OCI-LY7 (cell line): Measurements from ENCODE around the gene TREML1. TPM values are rescaled to one million over a fixed set of nuclear protein-coding genes. Genes with fewer than 3 reads are reported as not detected.

ENCODE experiments used
- BruUV-seq: library from RNA; stranded (reverse); fragments of 400-500 nt; replicated peaks from 2 replicates; lab custom pipeline; 2021; lab: Mats Ljungman, UMichigan
- CTCF ChIA-PET: fragments of 300-600 bp; sonication (Branson Sonifier 250); formaldehyde crosslinking; loops from one replicate; lab custom pipeline; 2022; ENCODE audit warnings: antibody characterized with exemption; ENCODE audit not compliant: unreplicated experiment; lab: Charles Lee
- POLR2A ChIA-PET: fragments of 300-600 bp; sonication (Branson Sonifier 250); formaldehyde crosslinking; loops from one replicate; lab custom pipeline; 2022; ENCODE audit warnings: antibody characterized with exemption; lab: Charles Lee
- DNase-seq: peaks from one replicate; pipeline ENCODE4 v3.0.0-alpha.2; 2015; ENCODE audit warnings: low spot score
- H2AFZ ChIP-seq: fragments of 200-600 bp; sonication (generic), shearing (Covaris generic); 2 replicates; pipeline ENCODE4 v1.6.1; 2014; ENCODE audit warnings: mild to moderate bottlenecking, antibody characterized with exemption, low read length, moderate library complexity
- H3K27ac ChIP-seq: fragments of 200-600 bp; sonication (generic); 2 replicates; pipeline ENCODE4 v1.5.1; 2014; ENCODE audit warnings: mixed run types, low read depth, mild to moderate bottlenecking, moderate library complexity, low read length, inconsistent platforms; ENCODE audit not compliant: poor library complexity, severe bottlenecking
- H3K36me3 ChIP-seq: fragments of 200-600 bp; sonication (generic); 2 replicates; pipeline ENCODE4 v1.6.1; 2014; ENCODE audit warnings: mild to moderate bottlenecking, antibody characterized with exemption, low read length, moderate library complexity, mixed read lengths; ENCODE audit not compliant: insufficient read depth
- H3K4me1 ChIP-seq: fragments of 200-600 bp; sonication (generic); 2 replicates; pipeline ENCODE4 v1.5.1; 2014; ENCODE audit warnings: mild to moderate bottlenecking, low read length; ENCODE audit not compliant: insufficient read depth, poor library complexity, severe bottlenecking
- H3K4me2 ChIP-seq: fragments of 200-600 bp; sonication (generic); 2 replicates; pipeline ENCODE4 v1.6.1; 2014; ENCODE audit warnings: mild to moderate bottlenecking, low read length
- H3K4me3 ChIP-seq: fragments of 200-600 bp; sonication (generic); 2 replicates; pipeline ENCODE4 v1.5.1; 2014; ENCODE audit warnings: mild to moderate bottlenecking, low read depth, low read length; ENCODE audit not compliant: poor library complexity, severe bottlenecking
- H3K79me2 ChIP-seq: fragments of 200-600 bp; sonication (generic); 2 replicates; pipeline ENCODE4 v1.6.1; 2016; ENCODE audit warnings: low read depth, mild to moderate bottlenecking, low read length, moderate library complexity, mixed read lengths; ENCODE audit not compliant: insufficient read depth
- H3K9me2 ChIP-seq: fragments of 200-600 bp; sonication (generic); 2 replicates; pipeline ENCODE4 v1.6.1; 2016; ENCODE audit warnings: mild to moderate bottlenecking, low read length, mixed read lengths; ENCODE audit not compliant: insufficient read depth
- H3K9me3 ChIP-seq: fragments of 200-600 bp; sonication (generic); 2 replicates; pipeline ENCODE4 v1.6.1; 2014; ENCODE audit warnings: mild to moderate bottlenecking, mixed run types, low read length, mixed read lengths
- H4K20me1 ChIP-seq: fragments of 200-600 bp; sonication (generic); 2 replicates; pipeline ENCODE4 v1.6.1; 2014; ENCODE audit warnings: mild to moderate bottlenecking, antibody characterized with exemption, low read length, moderate library complexity, mixed read lengths; ENCODE audit not compliant: insufficient read depth
- CTCF ChIP-seq: fragments of 200-600 bp; sonication (generic); conservative IDR thresholded peaks from 2 replicates; pipeline ENCODE4 v1.5.1; 2014; ENCODE audit warnings: mild to moderate bottlenecking, antibody characterized with exemption, low read length, moderate library complexity, mixed read lengths
- EZH2phosphoT487 ChIP-seq: fragments of 200-600 bp; sonication (generic); IDR thresholded peaks from 2 replicates; pipeline ENCODE4 v1.6.1; 2018; ENCODE audit warnings: low read depth, borderline replicate concordance, mild to moderate bottlenecking, mixed run types, antibody characterized with exemption, low read length, moderate library complexity, mixed read lengths
- intact Hi-C: fragments of 100-400 bp; cut with micrococcal nuclease; formaldehyde crosslinking; loops from one replicate; pipeline ENCODE4 v1.10.0; 2022; ENCODE audit not compliant: unreplicated experiment
- total RNA-seq, 2 experiments: library from RNA; depleted of rRNA in 1 of 2; stranded (reverse); fragments of >200 nt in 1 of 2; shearing (Covaris generic) in 1 of 2; gene quantifications; 2 replicates each; pipeline ENCODE4 v1.2.3, GENCODE V29; 2014 to 2022

The TREML1 gene
- total RNA-seq, 2 experiments from 2014 or later: not detected

- TF ChIP-seq EZH2phosphoT487 (no peak), CTCF (no peak)
- no peak for DNase-seq
- Histone ChIP-seq H3K79me2 (no peaks in the 10 kb centered on the region), H3K4me2 (no peak overlapping the region), H3K9me3 (no peaks in the 10 kb centered on the region), H4K20me1 (no peaks in the 10 kb centered on the region), H3K4me1 (no peaks in the 10 kb centered on the region), H2AFZ (no peak overlapping the region), H3K36me3 (no peaks in the 10 kb centered on the region), H3K4me3 (no peak overlapping the region), H3K27ac (no peak overlapping the region), H3K9me2 (no peaks in the 10 kb centered on the region)
- intact Hi-C loops: no loop called here
- BruUV-seq: no TSS peak
- ChIA-PET CTCF (no interaction called here), POLR2A (interaction anchor here (0.5 kb wide), 1 partner anchor 180 kb away, joined by 3 read pairs; no protein-coding TSS in a partner anchor)
These were observed 13.2 kb upstream of the TREML1 start for GRCh38 chr6:41167173-41167963.

GRCh38 chr6:41164551-41165120 is 10.5 kb upstream of the TREML1 start:
- Histone ChIP-seq H3K9me3 (no peaks in the 10 kb centered on the region), H3K79me2 (no peaks in the 10 kb centered on the region), H3K27ac (no peak overlapping the region), H4K20me1 (no peaks in the 10 kb centered on the region), H3K36me3 (no peaks in the 10 kb centered on the region), H3K9me2 (no peaks in the 10 kb centered on the region), H2AFZ (no peak overlapping the region), H3K4me1 (no peaks in the 10 kb centered on the region), H3K4me2 (no peak overlapping the region), H3K4me3 (no peak overlapping the region)
- no TSS peak for BruUV-seq
- TF ChIP-seq EZH2phosphoT487 (no peak), CTCF (no peak)
- CTCF ChIA-PET: no interaction called here
- POLR2A ChIA-PET: interaction anchor here (0.7 kb wide), 1 partner anchor 39 kb away, joined by 4 read pairs; no protein-coding TSS in a partner anchor
- no peak for DNase-seq
- intact Hi-C loops: no loop called here

- Histone ChIP-seq H3K36me3 (no peaks in the 10 kb centered on the region), H3K9me3 (no peaks in the 10 kb centered on the region), H4K20me1 (no peaks in the 10 kb centered on the region), H2AFZ (no peak overlapping the region), H3K27ac (no peak overlapping the region), H3K9me2 (no peaks in the 10 kb centered on the region), H3K79me2 (no peaks in the 10 kb centered on the region), H3K4me1 (no peaks in the 10 kb centered on the region), H3K4me2 (no peak overlapping the region), H3K4me3 (no peak overlapping the region)
- TF ChIP-seq CTCF (no peak), EZH2phosphoT487 (no peak)
- no TSS peak for BruUV-seq
- DNase-seq: no peak
- POLR2A ChIA-PET: no interaction called here
- CTCF ChIA-PET: no interaction called here
- intact Hi-C loops: no loop called here
These were observed 9.2 kb upstream of the TREML1 start for GRCh38 chr6:41163419-41163717.
